ENCODE results near the gene RUNX2.
"Not testable (repeated sequence)": the region's sequence is repeated elsewhere in the genome, so short reads cannot be mapped to it uniquely, and the experiment has no call there.

Gene RUNX2

GRCh38 chr6:45460166-45460565 is 132.0 kb downstream of the RUNX2 start:
- H3K4me3 ChIP-seq (replicated peaks; ENCODE audit: low read depth, low read length): no peak overlapping the region
- H3K36me3 ChIP-seq (ENCODE audit: control insufficient read depth, insufficient read depth, low read length): no peaks in the 10 kb centered on the region
- DNase-seq (ENCODE audit: extremely low read depth, insufficient read length): no peak
- TF ChIP-seq CTCF (IDR thresholded peaks at IDR 0.05; ENCODE audit: insufficient read depth, low read length, poor library complexity, severe bottlenecking): no peak
- H3K27me3 ChIP-seq (replicated peaks; ENCODE audit: control insufficient read depth, insufficient read depth, low read length): no peaks in the 10 kb centered on the region

DNA sequence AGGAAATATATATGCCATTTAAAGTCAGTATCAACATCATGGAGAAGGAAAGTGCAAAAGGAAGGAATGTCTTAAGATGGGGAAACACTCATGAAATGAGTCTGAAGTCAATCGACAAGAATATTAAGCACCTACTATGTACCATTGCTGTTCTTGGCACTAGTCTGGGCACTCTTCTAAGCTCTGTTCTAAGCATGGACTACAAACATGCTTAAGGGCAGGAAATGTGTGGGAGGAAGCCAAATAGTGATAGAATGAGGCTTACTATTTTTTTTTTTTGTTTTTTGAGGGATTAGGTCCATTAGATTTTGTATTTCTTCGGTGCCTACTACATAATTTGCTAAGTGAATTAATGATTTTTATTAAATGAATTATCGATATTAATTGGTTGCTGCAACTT is 133.4 kb downstream of the RUNX2 start:
- H3K36me3 ChIP-seq (ENCODE audit: control insufficient read depth, insufficient read depth, low read length): no peaks in the 10 kb centered on the region
- TF ChIP-seq CTCF (IDR thresholded peaks at IDR 0.05; ENCODE audit: insufficient read depth, low read length, poor library complexity, severe bottlenecking): no peak

GRCh38 chr6:45462190-45463134 is 134.3 kb downstream of the RUNX2 start:
- no peak for DNase-seq (ENCODE audit: extremely low read depth, insufficient read length)
- no peaks in the 10 kb centered on the region for H3K27me3 ChIP-seq (replicated peaks; ENCODE audit: control insufficient read depth, insufficient read depth, low read length)
- H3K36me3 ChIP-seq (ENCODE audit: control insufficient read depth, insufficient read depth, low read length): no peaks in the 10 kb centered on the region
- no peak for TF ChIP-seq CTCF (IDR thresholded peaks at IDR 0.05; ENCODE audit: insufficient read depth, low read length, poor library complexity, severe bottlenecking)
- no peak overlapping the region for H3K4me3 ChIP-seq (replicated peaks; ENCODE audit: low read depth, low read length)

More for the DNA sequence above, 133.4 kb downstream of the RUNX2 start:
- Histone ChIP-seq H3K4me3 (replicated peaks; ENCODE audit: low read depth, low read length) (no peak overlapping the region), H3K27me3 (replicated peaks; ENCODE audit: control insufficient read depth, insufficient read depth, low read length) (no peaks in the 10 kb centered on the region)
- no peak for DNase-seq (ENCODE audit: extremely low read depth, insufficient read length)

- no peak for TF ChIP-seq CTCF (IDR thresholded peaks at IDR 0.05; ENCODE audit: insufficient read depth, low read length, poor library complexity, severe bottlenecking)
- H3K36me3 ChIP-seq (ENCODE audit: control insufficient read depth, insufficient read depth, low read length): no peaks in the 10 kb centered on the region
- H3K4me3 ChIP-seq (replicated peaks; ENCODE audit: low read depth, low read length): no peak overlapping the region
- no peak for DNase-seq (ENCODE audit: extremely low read depth, insufficient read length)
- no peaks in the 10 kb centered on the region for H3K27me3 ChIP-seq (replicated peaks; ENCODE audit: control insufficient read depth, insufficient read depth, low read length)
Observed at GRCh38 chr6:45464685-45465084, 136.6 kb downstream of the RUNX2 start.

DNA sequence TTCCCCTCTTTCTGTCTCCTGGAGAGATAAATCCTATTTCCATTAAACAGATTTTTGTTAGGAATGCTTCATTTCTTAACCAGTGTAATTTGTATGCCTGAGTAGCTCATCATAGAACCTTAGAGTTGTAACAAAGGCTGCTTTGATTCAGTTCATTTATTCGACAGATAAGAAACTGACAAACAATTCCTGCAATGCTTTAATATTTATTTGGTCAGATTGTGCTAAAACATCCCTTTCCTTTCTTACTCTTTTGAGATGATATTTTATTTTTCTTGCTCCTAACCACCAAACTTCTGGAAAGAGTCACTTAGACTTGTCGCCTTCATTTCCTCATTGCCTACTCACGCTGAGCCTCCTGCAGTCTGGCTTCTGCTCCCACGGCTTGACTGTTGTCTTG is 138.6 kb downstream of the RUNX2 start:
- no peak for DNase-seq (ENCODE audit: extremely low read depth, insufficient read length)
- no peaks in the 10 kb centered on the region; the same call in 1 of the 2 replicates for H3K27me3 ChIP-seq (replicated peaks; ENCODE audit: control insufficient read depth, insufficient read depth, low read length)
- H3K36me3 ChIP-seq (ENCODE audit: control insufficient read depth, insufficient read depth, low read length): no peaks in the 10 kb centered on the region
- H3K4me3 ChIP-seq (replicated peaks; ENCODE audit: low read depth, low read length): no peak overlapping the region
- no peak for TF ChIP-seq CTCF (IDR thresholded peaks at IDR 0.05; ENCODE audit: insufficient read depth, low read length, poor library complexity, severe bottlenecking)

- not testable (repeated sequence) for H3K4me3 ChIP-seq (replicated peaks; ENCODE audit: low read depth, low read length); DNase-seq (ENCODE audit: extremely low read depth, insufficient read length); H3K27me3 ChIP-seq (replicated peaks; ENCODE audit: control insufficient read depth, insufficient read depth, low read length); H3K36me3 ChIP-seq (ENCODE audit: control insufficient read depth, insufficient read depth, low read length)
Observed at GRCh38 chr6:45467417-45467816, 139.3 kb downstream of the RUNX2 start.
